Esophagus squamous epithelium (tissue), 4 donors: ENCODE results near the gene DLG2.

Experiments
- CTCF ChIP-seq, 6 experiments: fragments of 450-650 bp in 4 of 6; fragments of 200-600 bp in 2 of 6; sonication (generic) in 2 of 6; IDR thresholded peaks; one replicate each; pipeline ENCODE4 v1.5.1; 2016 to 2019; ENCODE audit warnings: antibody characterized with exemption in 6 of 6, mild to moderate bottlenecking in 4 of 6, moderate library complexity in 4 of 6
- POLR2A ChIP-seq, 4 donors: fragments of 450-650 bp; IDR thresholded peaks; one replicate each; pipeline ENCODE4 v1.6.1; 2017; ENCODE audit warnings: antibody characterized with exemption in 4 of 4, mild to moderate bottlenecking in 4 of 4, moderate library complexity in 3 of 4

DNA sequence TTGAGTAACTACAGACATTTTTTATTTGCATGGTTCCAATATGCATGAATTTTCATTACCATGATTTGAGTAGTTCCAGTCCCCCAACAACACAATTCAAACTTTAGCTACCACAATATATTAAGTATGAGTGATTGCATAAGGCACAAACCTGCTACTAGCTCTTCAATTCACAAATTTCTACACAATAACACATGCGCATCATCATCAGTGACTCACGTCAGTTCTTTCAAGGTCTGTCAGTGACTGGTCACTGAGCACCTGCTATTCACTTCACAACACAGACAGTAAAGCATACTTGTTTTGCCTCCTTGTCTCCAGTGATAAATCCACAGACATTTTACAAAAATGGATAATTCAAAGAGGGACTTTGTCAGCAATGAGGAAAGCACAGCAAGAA lies 1905.9 kb downstream of the DLG2 start:
- TF ChIP-seq CTCF (IDR thresholded peaks at IDR 0.05) (no peak), POLR2A (IDR thresholded peaks at IDR 0.05) (no peak)
